Erythroblast (primary cell): ENCODE results near the gene CSNK1G2.

Source experiments
- DNase-seq, 2 experiments: peaks; one replicate each; lab custom pipeline; 2025; lab: John Stamatoyannopoulos, UW
- GATA1 ChIP-seq: IDR thresholded peaks from 2 replicates; pipeline ENCODE4 v1.6.1; 2011; ENCODE audit warnings: low read depth, mild to moderate bottlenecking, control low read depth, low read length, moderate library complexity
- POLR2A ChIP-seq: IDR thresholded peaks from 2 replicates; pipeline ENCODE4 v1.6.1; 2011; ENCODE audit warnings: mild to moderate bottlenecking, low read length

The CSNK1G2 gene

GRCh38 chr19:1944088-1944915 lies 3.3 kb downstream of the CSNK1G2 start:
- DNase-seq, result no peak
- TF ChIP-seq POLR2A (no peak), GATA1 (no peak)

- no peak for DNase-seq
- TF ChIP-seq GATA1 (no peak), POLR2A (no peak)
Measured at GRCh38 chr19:1944916-1945561, 4.1 kb downstream of the CSNK1G2 start.

- TF ChIP-seq GATA1, result no peak
- no peak for TF ChIP-seq POLR2A
- DNase-seq, result peak in 1 of 2 experiments; percentile 64
Measured at GRCh38 chr19:1945899-1946298, 4.9 kb downstream of the CSNK1G2 start.

GRCh38 chr19:1947651-1948209 lies 6.8 kb downstream of the CSNK1G2 start:
- TF ChIP-seq POLR2A (no peak), GATA1 (no peak)
- DNase-seq, result no peak

- no peak for TF ChIP-seq POLR2A
- TF ChIP-seq GATA1, result no peak
- DNase-seq, result no peak
Measured at GRCh38 chr19:1949304-1950101, 8.5 kb downstream of the CSNK1G2 start.

GRCh38 chr19:1950640-1951039 lies 9.7 kb downstream of the CSNK1G2 start:
- no peak for DNase-seq
- no peak for TF ChIP-seq POLR2A
- no peak for TF ChIP-seq GATA1

GRCh38 chr19:1952635-1953034 lies 11.7 kb downstream of the CSNK1G2 start:
- TF ChIP-seq POLR2A, result no peak
- TF ChIP-seq GATA1, result no peak
- peak; percentile 59 to 72 for DNase-seq

- no peak for DNase-seq
- TF ChIP-seq POLR2A, result no peak
- no peak for TF ChIP-seq GATA1
Measured at GRCh38 chr19:1953037-1953436, 12.1 kb downstream of the CSNK1G2 start.

GRCh38 chr19:1953441-1954094 lies 12.6 kb downstream of the CSNK1G2 start:
- TF ChIP-seq POLR2A, result no peak
- no peak for TF ChIP-seq GATA1
- no peak for DNase-seq

- TF ChIP-seq POLR2A (no peak), GATA1 (no peak)
- DNase-seq, result no peak
Measured at GRCh38 chr19:1954532-1954933, 13.6 kb downstream of the CSNK1G2 start.

- no peak for DNase-seq
- TF ChIP-seq GATA1, result no peak
- TF ChIP-seq POLR2A, result no peak
Measured at GRCh38 chr19:1955171-1956121, 14.5 kb downstream of the CSNK1G2 start.

GRCh38 chr19:1956122-1956494 lies 15.1 kb downstream of the CSNK1G2 start:
- TF ChIP-seq GATA1, result no peak
- no peak for TF ChIP-seq POLR2A
- DNase-seq, result no peak
